Measurements from ENCODE around the gene PARP6. TPM values are rescaled to one million over a fixed set of nuclear protein-coding genes. Genes with fewer than 3 reads are reported as not detected.

PARP6 gene
- total RNA-seq, 3 donors from 2014 or later (not counting 1 experiment from before 2014, with no cell fraction given) = 132 to 135 (median 132) TPM

- no peaks in the 10 kb centered on the region for H3K36me3 Mint-ChIP-seq
- intact Hi-C loops (cut with micrococcal nuclease) = loop anchor here (1.0 to 5.0 kb wide), 3 partner anchors 43 to 155 kb away; partner anchors contain the start of gene GRAMD2A
- H3K27me3 Mint-ChIP-seq (ENCODE audit: low read depth in 2 of 2) = peaks cover 0 to 2% of the 10 kb centered on the region in 2 donors
- H3K4me1 Mint-ChIP-seq = peaks cover 42% of the 10 kb centered on the region in 2 donors
- no peaks in the 10 kb centered on the region for H3K9me3 Mint-ChIP-seq
- whole genome bisulfite sequencing (ENCODE audit: insufficient coverage) = 3% methylated on average over 13 of the region's 13 CpGs
- Histone ChIP-seq H3K27ac (ENCODE audit: low read length) (peak overlapping the region; percentile 87), H3K36me3 (ENCODE audit: control insufficient read depth, insufficient read depth, low read length) (peaks cover 8% of the 10 kb centered on the region), H3K4me1 (ENCODE audit: control insufficient read depth, insufficient read depth, low read length) (peaks cover 15% of the 10 kb centered on the region), H3K27me3 (ENCODE audit: control insufficient read depth, insufficient read depth, low read length) (no peaks in the 10 kb centered on the region), H3K9me3 (ENCODE audit: control insufficient read depth, insufficient read depth, low read length) (no peaks in the 10 kb centered on the region), H3K4me3 (ENCODE audit: low read length) (peak overlapping the region; percentile 82)
- peak overlapping the region; percentile 90 to 93 for H3K27ac Mint-ChIP-seq
- peak; percentile 0 to 1 (median 1) for ATAC-seq
- peak overlapping the region; percentile 78 for H3K4me3 Mint-ChIP-seq
- peak in 1 of 2 donors; percentile 45 for DNase-seq
- TF ChIP-seq CTCF (IDR thresholded peaks at IDR 0.05) = no peak
Observed at GRCh38 chr15:72271895-72272212, 500 bp downstream of the PARP6 start.

GRCh38 chr15:72271221-72271620 is 1.1 kb downstream of the PARP6 start:
- no peak for TF ChIP-seq CTCF (IDR thresholded peaks at IDR 0.05)
- Mint-ChIP-seq H3K36me3 (no peaks in the 10 kb centered on the region), H3K4me1 (peaks cover 42% of the 10 kb centered on the region in 2 donors), H3K4me3 (peak overlapping the region; percentile 78), H3K27ac (peak overlapping the region; percentile 90 to 93), H3K27me3 (ENCODE audit: low read depth in 2 of 2) (peaks cover 0 to 2% of the 10 kb centered on the region in 2 donors), H3K9me3 (no peaks in the 10 kb centered on the region)
- intact Hi-C loops (cut with micrococcal nuclease) = loop anchor here (5.0 kb wide), 1 partner anchor 74 kb away; the partner anchor contains the start of gene GRAMD2A
- Histone ChIP-seq H3K27me3 (ENCODE audit: control insufficient read depth, insufficient read depth, low read length) (no peaks in the 10 kb centered on the region), H3K4me3 (ENCODE audit: low read length) (no peak overlapping the region), H3K9me3 (ENCODE audit: control insufficient read depth, insufficient read depth, low read length) (no peaks in the 10 kb centered on the region), H3K4me1 (ENCODE audit: control insufficient read depth, insufficient read depth, low read length) (peaks cover 15% of the 10 kb centered on the region), H3K36me3 (ENCODE audit: control insufficient read depth, insufficient read depth, low read length) (peaks cover 15% of the 10 kb centered on the region), H3K27ac (ENCODE audit: low read length) (peak overlapping the region; percentile 87)
- ATAC-seq (no peak), DNase-seq (no peak)
- 100% methylated on average over 1 of the region's 4 CpGs for WGBS (ENCODE audit: insufficient coverage)

- H3K27ac ChIP-seq (ENCODE audit: low read length) = no peak overlapping the region
- no peaks in the 10 kb centered on the region for H3K9me3 Mint-ChIP-seq
- peaks cover 15% of the 10 kb centered on the region for H3K4me1 ChIP-seq (ENCODE audit: control insufficient read depth, insufficient read depth, low read length)
- 96% methylated on average over 4 of the region's 4 CpGs for WGBS (ENCODE audit: insufficient coverage)
- no peaks in the 10 kb centered on the region for H3K27me3 ChIP-seq (ENCODE audit: control insufficient read depth, insufficient read depth, low read length)
- no peak for TF ChIP-seq CTCF (IDR thresholded peaks at IDR 0.05)
- DNase-seq (no peak), ATAC-seq (no peak)
- H3K9me3 ChIP-seq (ENCODE audit: control insufficient read depth, insufficient read depth, low read length) = no peaks in the 10 kb centered on the region
- H3K36me3 Mint-ChIP-seq = peaks cover 8% of the 10 kb centered on the region
- peaks cover 30% of the 10 kb centered on the region for H3K36me3 ChIP-seq (ENCODE audit: control insufficient read depth, insufficient read depth, low read length)
- no peak overlapping the region for H3K4me3 ChIP-seq (ENCODE audit: low read length)
- intact Hi-C loops (cut with micrococcal nuclease) = loop anchor here (5.0 kb wide), 1 partner anchor 72 kb away; the partner anchor contains the start of gene GRAMD2A
- no peak overlapping the region for H3K4me3 Mint-ChIP-seq
- H3K27ac Mint-ChIP-seq = no peak overlapping the region
- no peaks in the 10 kb centered on the region for H3K27me3 Mint-ChIP-seq (ENCODE audit: low read depth in 2 of 2)
- H3K4me1 Mint-ChIP-seq = peaks cover 42% of the 10 kb centered on the region in 2 donors
Observed at GRCh38 chr15:72269739-72270138, 2.6 kb downstream of the PARP6 start.

- no peaks in the 10 kb centered on the region for H3K27me3 Mint-ChIP-seq (ENCODE audit: low read depth in 2 of 2)
- no peaks in the 10 kb centered on the region for H3K27me3 ChIP-seq (ENCODE audit: control insufficient read depth, insufficient read depth, low read length)
- no peak overlapping the region for H3K27ac ChIP-seq (ENCODE audit: low read length)
- H3K36me3 Mint-ChIP-seq = peaks cover 35% of the 10 kb centered on the region
- H3K4me3 Mint-ChIP-seq = no peak overlapping the region
- ATAC-seq = no peak
- intact Hi-C loops (cut with micrococcal nuclease) = no loop called here
- H3K9me3 Mint-ChIP-seq = no peaks in the 10 kb centered on the region
- H3K27ac Mint-ChIP-seq = no peak overlapping the region
- no peak for TF ChIP-seq CTCF (IDR thresholded peaks at IDR 0.05)
- H3K9me3 ChIP-seq (ENCODE audit: control insufficient read depth, insufficient read depth, low read length) = no peaks in the 10 kb centered on the region
- H3K4me1 ChIP-seq (ENCODE audit: control insufficient read depth, insufficient read depth, low read length) = no peaks in the 10 kb centered on the region
- peaks cover 8% of the 10 kb centered on the region in 2 donors for H3K4me1 Mint-ChIP-seq
- peaks cover 75% of the 10 kb centered on the region for H3K36me3 ChIP-seq (ENCODE audit: control insufficient read depth, insufficient read depth, low read length)
- DNase-seq = no peak
- WGBS (ENCODE audit: insufficient coverage) = 100% methylated on average over 3 of the region's 5 CpGs
- no peak overlapping the region for H3K4me3 ChIP-seq (ENCODE audit: low read length)
Observed at GRCh38 chr15:72265031-72265430, 7.3 kb downstream of the PARP6 start.
